Ascending aorta (tissue), 2 donors: ENCODE data around the gene PLPP3. TPM values are rescaled to one million over a fixed set of nuclear protein-coding genes. Genes with fewer than 3 reads are reported as not detected.

Experiments used
- DNase-seq, 2 donors: peaks; one replicate each; pipeline ENCODE4 v3.0.0-alpha.2; 2019; ENCODE audit warnings: low spot score in 2 of 2
- H3K27ac ChIP-seq, 2 donors: fragments of 200-600 bp; sonication (generic); one replicate each; pipeline ENCODE4 v1.5.1; 2016 to 2017; ENCODE audit warnings: mild to moderate bottlenecking in 1 of 2
- H3K27me3 ChIP-seq: fragments of 200-600 bp; sonication (generic); one replicate; pipeline ENCODE4 v1.5.1; 2017
- H3K36me3 ChIP-seq, 2 donors: fragments of 200-600 bp; sonication (generic); one replicate each; pipeline ENCODE4 v1.5.1; 2016
- H3K4me1 ChIP-seq, 2 donors: fragments of 200-600 bp; sonication (generic); one replicate each; pipeline ENCODE4 v1.5.1; 2016 to 2017; ENCODE audit warnings: mild to moderate bottlenecking in 1 of 2
- H3K4me3 ChIP-seq, 2 donors: fragments of 200-600 bp; sonication (generic); one replicate each; pipeline ENCODE4 v1.5.1; 2016 to 2017; ENCODE audit warnings: mild to moderate bottlenecking in 1 of 2
- H3K9me3 ChIP-seq, 2 donors: fragments of 200-600 bp; sonication (generic); one replicate each; pipeline ENCODE4 v1.5.1; 2016
- intact Hi-C: fragments of 100-400 bp; cut with DNase I; formaldehyde crosslinking; loops from one replicate; pipeline ENCODE4 v1.15.1; 2023
- total RNA-seq: library from RNA; depleted of rRNA; stranded (reverse); fragments of >200 nt; gene quantifications from one replicate; pipeline ENCODE4 v1.1.0, GENCODE V29; 2016
- TF ChIP-seq, protein P1 (sequence below), 3 experiments: fragments of 200-600 bp in 2 of 3; fragments of 450-650 bp in 1 of 3; sonication (generic) in 2 of 3; IDR thresholded peaks; one replicate each; pipeline ENCODE4 v1.5.1; 2016 to 2019; ENCODE audit warnings: antibody characterized with exemption in 3 of 3, mild to moderate bottlenecking in 1 of 3, moderate library complexity in 1 of 3

PLPP3 gene
- total RNA-seq, 1 donor from 2014 or later = 87.7 TPM

- DNase-seq = no peak
- Histone ChIP-seq H3K4me1 (peaks cover 0 to 7% of the 10 kb centered on the region in 2 donors), H3K27me3 (no peaks in the 10 kb centered on the region), H3K9me3 (no peaks in the 10 kb centered on the region), H3K27ac (no peak overlapping the region), H3K36me3 (peaks cover 24 to 35% of the 10 kb centered on the region in 2 donors), H3K4me3 (no peak overlapping the region)
- intact Hi-C loops = no loop called here
- TF ChIP-seq, protein P1, sequence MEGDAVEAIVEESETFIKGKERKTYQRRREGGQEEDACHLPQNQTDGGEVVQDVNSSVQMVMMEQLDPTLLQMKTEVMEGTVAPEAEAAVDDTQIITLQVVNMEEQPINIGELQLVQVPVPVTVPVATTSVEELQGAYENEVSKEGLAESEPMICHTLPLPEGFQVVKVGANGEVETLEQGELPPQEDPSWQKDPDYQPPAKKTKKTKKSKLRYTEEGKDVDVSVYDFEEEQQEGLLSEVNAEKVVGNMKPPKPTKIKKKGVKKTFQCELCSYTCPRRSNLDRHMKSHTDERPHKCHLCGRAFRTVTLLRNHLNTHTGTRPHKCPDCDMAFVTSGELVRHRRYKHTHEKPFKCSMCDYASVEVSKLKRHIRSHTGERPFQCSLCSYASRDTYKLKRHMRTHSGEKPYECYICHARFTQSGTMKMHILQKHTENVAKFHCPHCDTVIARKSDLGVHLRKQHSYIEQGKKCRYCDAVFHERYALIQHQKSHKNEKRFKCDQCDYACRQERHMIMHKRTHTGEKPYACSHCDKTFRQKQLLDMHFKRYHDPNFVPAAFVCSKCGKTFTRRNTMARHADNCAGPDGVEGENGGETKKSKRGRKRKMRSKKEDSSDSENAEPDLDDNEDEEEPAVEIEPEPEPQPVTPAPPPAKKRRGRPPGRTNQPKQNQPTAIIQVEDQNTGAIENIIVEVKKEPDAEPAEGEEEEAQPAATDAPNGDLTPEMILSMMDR (IDR thresholded peaks at IDR 0.05) = no peak
Measured at GRCh38 chr1:56522680-56523079, 56.7 kb downstream of the PLPP3 start.

GRCh38 chr1:56520016-56520601, 59.3 kb downstream of the PLPP3 start:
- peak overlapping the region in 1 of 2 donors; percentile 11 for H3K27ac ChIP-seq
- H3K4me3 ChIP-seq = no peak overlapping the region
- peaks cover 0 to 2% of the 10 kb centered on the region in 2 donors for H3K4me1 ChIP-seq
- H3K36me3 ChIP-seq = peaks cover 29 to 44% of the 10 kb centered on the region in 2 donors
- no peaks in the 10 kb centered on the region for H3K9me3 ChIP-seq
- TF ChIP-seq, protein P1 (IDR thresholded peaks at IDR 0.05) = no peak
- DNase-seq = no peak
- H3K27me3 ChIP-seq = no peaks in the 10 kb centered on the region
- intact Hi-C loops = no loop called here

DNA sequence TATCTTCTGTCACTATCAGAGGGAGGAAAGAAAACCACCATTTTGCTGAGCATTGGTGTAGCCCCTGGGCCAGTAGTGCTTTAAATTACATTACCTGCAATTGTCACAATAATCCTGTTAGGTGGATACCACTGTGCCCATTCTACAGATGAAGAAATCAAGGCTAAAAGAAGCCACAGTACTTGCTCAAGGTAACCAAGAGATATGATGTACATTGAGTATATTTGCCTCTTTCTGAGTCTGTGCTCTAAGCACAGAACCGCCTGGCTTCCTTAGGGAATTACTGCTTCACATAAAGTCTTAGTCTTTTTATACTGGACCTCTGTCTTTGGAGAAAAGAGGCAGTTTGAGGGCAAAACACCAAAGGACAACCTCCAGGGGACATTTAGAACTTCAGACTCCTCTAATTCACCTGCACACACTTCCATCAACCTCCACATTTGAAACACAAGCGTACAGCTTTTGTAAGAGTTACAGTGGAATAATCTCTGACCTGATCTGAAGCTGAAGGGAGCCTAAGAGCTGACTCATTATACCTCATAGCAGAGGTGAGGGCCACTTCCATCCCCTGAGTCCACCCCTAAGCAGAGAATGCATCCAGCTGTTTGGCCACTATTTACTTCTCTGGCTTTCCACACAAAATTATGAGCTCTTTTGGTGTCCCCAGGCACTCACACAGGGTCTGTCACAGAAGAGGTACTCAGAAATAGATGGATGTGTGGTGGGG, 61.8 kb downstream of the PLPP3 start:
- H3K36me3 ChIP-seq = peaks cover 16 to 32% of the 10 kb centered on the region in 2 donors
- H3K4me1 ChIP-seq = peaks cover 0 to 1% of the 10 kb centered on the region in 2 donors
- no peaks in the 10 kb centered on the region for H3K27me3 ChIP-seq

DNA sequence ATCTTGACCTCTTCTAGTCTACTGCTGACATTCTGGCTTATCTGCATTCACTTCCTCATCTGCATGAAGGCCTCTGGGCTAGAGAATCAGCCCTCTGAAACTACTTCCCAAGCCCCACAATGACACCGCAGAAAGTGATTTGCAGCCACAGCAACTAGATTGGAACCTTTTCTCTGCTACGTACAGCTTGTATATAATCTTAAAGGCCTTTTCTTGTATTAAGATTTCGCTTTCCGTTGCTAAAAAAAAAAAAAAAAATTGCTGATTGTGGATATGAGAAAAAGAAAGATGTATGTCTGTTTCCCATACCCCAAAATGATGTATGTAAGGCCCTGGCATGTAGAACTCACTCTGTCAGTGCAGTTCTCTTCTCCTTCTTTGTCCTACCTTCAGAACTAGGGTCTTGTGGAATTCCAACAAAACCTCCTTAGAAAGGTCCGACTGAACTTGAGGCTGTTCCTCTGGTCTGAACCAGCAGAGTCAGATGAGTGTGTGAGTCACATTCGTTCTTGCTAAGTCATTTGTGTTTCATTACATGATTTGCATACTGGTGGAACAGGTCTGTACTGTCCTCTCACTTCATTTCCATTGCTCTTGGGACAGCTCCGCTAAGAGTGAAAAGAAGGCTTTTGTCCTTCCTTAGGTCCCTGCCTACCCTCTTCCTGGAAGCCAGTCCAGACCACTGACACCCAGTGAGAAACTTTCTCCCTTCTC, 62.7 kb downstream of the PLPP3 start:
- no peaks in the 10 kb centered on the region for H3K27me3 ChIP-seq
- no peaks in the 10 kb centered on the region for H3K4me1 ChIP-seq
- intact Hi-C loops = no loop called here
- H3K4me3 ChIP-seq = no peak overlapping the region
- no peak for DNase-seq
- TF ChIP-seq, protein P1 (IDR thresholded peaks at IDR 0.05) = no peak
- H3K36me3 ChIP-seq = peaks cover 23 to 39% of the 10 kb centered on the region in 2 donors
- no peaks in the 10 kb centered on the region for H3K9me3 ChIP-seq
- peak overlapping the region in 1 of 2 donors; percentile 5 for H3K27ac ChIP-seq

More for the DNA sequence above, 61.8 kb downstream of the PLPP3 start:
- Histone ChIP-seq H3K27ac (no peak overlapping the region), H3K4me3 (no peak overlapping the region), H3K9me3 (no peaks in the 10 kb centered on the region)
- no peak for DNase-seq
- TF ChIP-seq, protein P1 (IDR thresholded peaks at IDR 0.05) = no peak
- intact Hi-C loops = no loop called here

DNA sequence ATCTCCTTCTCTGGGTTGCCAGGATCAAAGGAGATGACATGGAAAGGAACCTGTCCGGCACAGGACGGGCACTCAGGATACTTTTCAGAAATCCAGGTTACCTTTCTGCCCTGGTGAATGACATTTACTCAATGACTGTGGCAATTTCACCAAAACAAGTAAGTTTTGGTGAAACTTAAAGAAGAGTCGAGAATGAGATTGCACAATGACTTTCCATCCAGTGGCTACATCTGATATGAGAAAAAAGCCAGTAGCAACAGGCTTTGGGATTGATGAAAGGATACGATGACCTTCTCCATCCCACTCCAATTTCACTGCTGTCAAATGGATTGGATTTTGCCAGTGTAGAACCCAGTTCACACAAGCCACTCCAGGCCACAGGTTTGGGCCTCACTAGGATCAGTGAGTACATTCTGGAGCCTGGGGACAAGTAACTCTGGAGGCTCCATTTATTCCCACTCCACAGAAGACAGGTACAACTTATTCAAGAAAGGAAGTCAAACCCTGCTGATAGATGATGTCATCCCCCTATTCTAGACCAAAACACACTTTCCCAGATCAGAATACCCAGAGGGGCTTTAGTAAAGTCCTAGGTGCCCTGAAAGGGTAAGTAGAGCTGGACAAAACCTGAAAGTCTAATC, 63.3 kb downstream of the PLPP3 start:
- no peaks in the 10 kb centered on the region for H3K4me1 ChIP-seq

More for the DNA sequence above, 63.3 kb downstream of the PLPP3 start:
- no peak for DNase-seq
- Histone ChIP-seq H3K9me3 (no peaks in the 10 kb centered on the region), H3K4me3 (no peak overlapping the region), H3K36me3 (peaks cover 30 to 46% of the 10 kb centered on the region in 2 donors), H3K27me3 (no peaks in the 10 kb centered on the region), H3K27ac (peak overlapping the region in 1 of 2 donors; percentile 5)
- TF ChIP-seq, protein P1 (IDR thresholded peaks at IDR 0.05) = no peak
- intact Hi-C loops = no loop called here
